Caco-2 (cell line): Measurements from ENCODE around the gene ZDHHC14. TPM values are rescaled to one million over a fixed set of nuclear protein-coding genes. Genes with fewer than 3 reads are reported as not detected.

Experiments used
- BruUV-seq: library from RNA; stranded (reverse); fragments of 400-500 nt; replicated peaks from 2 replicates; lab custom pipeline; 2021; lab: Mats Ljungman, UMichigan
- CTCF ChIA-PET: fragments of 300-600 bp; sonication (Branson Sonifier 250); formaldehyde crosslinking; loops from one replicate; lab custom pipeline; 2022; ENCODE audit warnings: antibody characterized with exemption; lab: Charles Lee
- POLR2A ChIA-PET: fragments of 300-600 bp; sonication (Branson Sonifier 250); formaldehyde crosslinking; loops from one replicate; lab custom pipeline; 2022; ENCODE audit warnings: antibody characterized with exemption; lab: Charles Lee
- DNase-seq, 2 experiments: peaks; one replicate each; pipeline versions ENCODE4 v3.0.0 to v3.0.0-alpha.2; 2020 to 2022
- H3K27me3 ChIP-seq: replicated peaks from 2 replicates; pipeline ENCODE4 v1.6.0; 2011; ENCODE audit warnings: low read length; ENCODE audit not compliant: control insufficient read depth, insufficient read depth
- H3K36me3 ChIP-seq: 2 replicates; pipeline ENCODE4 v1.5.1; 2011; ENCODE audit warnings: low read length; ENCODE audit not compliant: control insufficient read depth, insufficient read depth
- H3K4me1 ChIP-seq: fragments of 250-450 bp; sonication (Bioruptor Pico); 2 replicates; pipeline ENCODE4 v1.5.1; 2020; ENCODE audit warnings: mild to moderate bottlenecking
- H3K4me3 ChIP-seq: 2 replicates; pipeline ENCODE4 v1.5.1; 2011; ENCODE audit warnings: low read depth, mild to moderate bottlenecking, control low read depth, low read length
- H3K9me3 ChIP-seq: fragments of 250-450 bp; sonication (Bioruptor Pico); 2 replicates; pipeline ENCODE4 v1.5.1; 2020; ENCODE audit warnings: mild to moderate bottlenecking, moderate library complexity
- H3K27ac Mint-ChIP-seq: one replicate; pipeline ENCODE4 v1.8.0; 2022; ENCODE audit warnings: mixed read lengths; ENCODE audit not compliant: unreplicated experiment
- H3K27me3 Mint-ChIP-seq: one replicate; pipeline ENCODE4 v1.8.0; 2022; ENCODE audit warnings: mixed read lengths; ENCODE audit not compliant: insufficient read depth, unreplicated experiment
- H3K36me3 Mint-ChIP-seq: one replicate; pipeline ENCODE4 v1.8.0; 2022; ENCODE audit warnings: mild to moderate bottlenecking, mixed read lengths; ENCODE audit not compliant: insufficient read depth, unreplicated experiment
- H3K4me1 Mint-ChIP-seq: one replicate; pipeline ENCODE4 v1.8.0; 2022; ENCODE audit warnings: low read depth, mixed read lengths; ENCODE audit not compliant: unreplicated experiment
- H3K4me3 Mint-ChIP-seq: one replicate; pipeline ENCODE4 v1.8.0; 2022; ENCODE audit warnings: mild to moderate bottlenecking, moderate library complexity, mixed read lengths; ENCODE audit not compliant: unreplicated experiment
- H3K9me3 Mint-ChIP-seq: one replicate; pipeline ENCODE4 v1.8.0; 2022; ENCODE audit warnings: mixed read lengths; ENCODE audit not compliant: unreplicated experiment
- CTCF ChIP-seq, 2 experiments: fragments of 200-600 bp in 1 of 2; IDR thresholded peaks; 1 replicate in 1 of 2; 2 replicates in 1 of 2; pipeline versions ENCODE4 v1.5.1 to v1.8.0; 2011 to 2022; ENCODE audit warnings: antibody characterized with exemption in 1 of 2, control low read depth in 1 of 2, inconsistent platforms in 1 of 2, low read depth in 1 of 2, low read length in 1 of 2, mild to moderate bottlenecking in 1 of 2, moderate library complexity in 1 of 2; ENCODE audit not compliant: insufficient read depth in 1 of 2, severe bottlenecking in 1 of 2, unreplicated experiment in 1 of 2
- intact Hi-C: fragments of 100-400 bp; cut with micrococcal nuclease; formaldehyde crosslinking; loops from one replicate; pipeline ENCODE4 v1.10.0; 2022; ENCODE audit not compliant: unreplicated experiment
- total RNA-seq: library from RNA; stranded (reverse); gene quantifications from 2 replicates; pipeline ENCODE4 v1.2.3, GENCODE V29; 2022

Gene ZDHHC14
- total RNA-seq, 1 experiment from 2014 or later = 22.1 TPM

DNA sequence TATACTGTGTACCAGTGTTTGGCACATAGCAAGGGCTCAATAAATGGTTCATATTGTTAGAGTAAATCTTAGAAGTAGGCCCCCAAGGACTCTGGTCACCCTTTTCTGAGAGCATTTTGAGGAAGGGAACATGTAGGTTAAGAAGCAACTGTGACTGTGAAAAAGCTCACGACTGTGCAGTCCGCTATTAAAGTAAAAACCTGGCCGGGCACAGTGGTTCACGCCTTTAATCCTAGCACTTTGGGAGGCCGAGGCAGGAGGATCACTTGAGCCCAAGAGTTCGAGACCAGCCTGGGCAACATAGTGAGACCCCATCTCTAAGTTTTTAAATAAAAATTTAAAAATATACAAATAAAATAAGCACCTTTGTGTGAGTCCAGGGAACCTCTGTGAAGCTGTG lies 5.0 kb downstream of the ZDHHC14 start:
- no peak overlapping the region for H3K27ac Mint-ChIP-seq
- peaks cover 7% of the 10 kb centered on the region; the same call in 1 of the 2 replicates for H3K4me1 ChIP-seq
- intact Hi-C loops = no loop called here

GRCh38 chr6:157386454-157386853 lies 5.5 kb downstream of the ZDHHC14 start:
- TF ChIP-seq CTCF (IDR thresholded peaks at IDR 0.05; ENCODE audit: insufficient read depth in 1 of 2, low read depth in 1 of 2, low read length in 1 of 2, severe bottlenecking in 1 of 2, unreplicated experiment in 1 of 2) = no peak
- no peak overlapping the region for H3K27ac Mint-ChIP-seq
- Histone ChIP-seq H3K9me3 (peaks cover 18% of the 10 kb centered on the region), H3K36me3 (no peaks in the 10 kb centered on the region), H3K27me3 (no peaks in the 10 kb centered on the region), H3K4me1 (peaks cover 7% of the 10 kb centered on the region; the same call in 1 of the 2 replicates), H3K4me3 (no peak overlapping the region)
- peaks cover 28% of the 10 kb centered on the region for H3K9me3 Mint-ChIP-seq
- CTCF ChIA-PET = no interaction called here
- H3K36me3 Mint-ChIP-seq = peaks cover 30% of the 10 kb centered on the region
- peaks cover 22% of the 10 kb centered on the region for H3K4me1 Mint-ChIP-seq
- no peak overlapping the region for H3K4me3 Mint-ChIP-seq
- intact Hi-C loops = no loop called here
- H3K27me3 Mint-ChIP-seq = no peaks in the 10 kb centered on the region
- no peak for DNase-seq
- POLR2A ChIA-PET = no interaction called here
- no TSS peak for BruUV-seq

More for the DNA sequence above, 5.0 kb downstream of the ZDHHC14 start:
- BruUV-seq = no TSS peak
- no peaks in the 10 kb centered on the region for H3K27me3 ChIP-seq
- Mint-ChIP-seq H3K27me3 (no peaks in the 10 kb centered on the region), H3K9me3 (peaks cover 23% of the 10 kb centered on the region), H3K36me3 (peaks cover 30% of the 10 kb centered on the region), H3K4me1 (peaks cover 20% of the 10 kb centered on the region), H3K4me3 (no peak overlapping the region)
- no peak overlapping the region for H3K4me3 ChIP-seq
- POLR2A ChIA-PET = no interaction called here
- no peak for DNase-seq
- peaks cover 16% of the 10 kb centered on the region for H3K9me3 ChIP-seq
- CTCF ChIA-PET = no interaction called here
- no peak for TF ChIP-seq CTCF (IDR thresholded peaks at IDR 0.05; ENCODE audit: insufficient read depth in 1 of 2, low read depth in 1 of 2, low read length in 1 of 2, severe bottlenecking in 1 of 2, unreplicated experiment in 1 of 2)
- H3K36me3 ChIP-seq = no peaks in the 10 kb centered on the region

DNA sequence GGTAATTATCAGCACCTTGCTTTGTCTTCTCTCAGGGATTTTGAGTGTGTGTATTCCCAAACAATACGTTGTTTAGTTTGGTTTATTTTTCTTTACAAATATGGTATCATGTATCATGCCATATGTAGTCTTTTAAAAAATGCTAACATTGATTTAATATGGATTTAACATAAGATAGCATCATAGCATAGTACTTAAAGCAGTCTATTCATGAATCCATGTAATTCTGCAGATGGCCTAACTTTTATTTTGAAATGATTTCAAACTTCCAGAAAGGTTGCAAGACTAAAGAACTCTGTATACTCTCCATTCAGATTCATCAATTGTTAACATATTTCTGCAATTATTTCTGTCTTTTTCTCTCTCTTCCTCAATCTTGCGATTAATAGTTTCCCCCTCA lies 7.9 kb downstream of the ZDHHC14 start:
- ChIA-PET CTCF (no interaction called here), POLR2A (no interaction called here)
- H3K9me3 Mint-ChIP-seq = peaks cover 33% of the 10 kb centered on the region
- Histone ChIP-seq H3K9me3 (peaks cover 26% of the 10 kb centered on the region), H3K4me1 (peaks cover 18% of the 10 kb centered on the region), H3K4me3 (no peak overlapping the region), H3K36me3 (no peaks in the 10 kb centered on the region), H3K27me3 (no peaks in the 10 kb centered on the region)
- no peak overlapping the region for H3K4me3 Mint-ChIP-seq
- no peak overlapping the region for H3K27ac Mint-ChIP-seq
- no peak for TF ChIP-seq CTCF (IDR thresholded peaks at IDR 0.05; ENCODE audit: insufficient read depth in 1 of 2, low read depth in 1 of 2, low read length in 1 of 2, severe bottlenecking in 1 of 2, unreplicated experiment in 1 of 2)
- no peak for DNase-seq
- peaks cover 30% of the 10 kb centered on the region for H3K4me1 Mint-ChIP-seq
- H3K36me3 Mint-ChIP-seq = peaks cover 25% of the 10 kb centered on the region
- H3K27me3 Mint-ChIP-seq = no peaks in the 10 kb centered on the region
- BruUV-seq = no TSS peak
- intact Hi-C loops = no loop called here
